ENCODE data around the gene CKAP2L. TPM values are rescaled to one million over a fixed set of nuclear protein-coding genes. Genes with fewer than 3 reads are reported as not detected.

CKAP2L gene
- total RNA-seq, 4 donors from 2014 or later = 1.2 to 11.3 (median 2.0) TPM

GRCh38 chr2:112790305-112790704 lies 25.9 kb upstream of the CKAP2L start:
- no peak overlapping the region for H3K4me3 ChIP-seq (ENCODE audit: low read depth, poor library complexity, severe bottlenecking)
- 82 to 91% methylated on average over 5 of the region's 5 CpGs for WGBS, 2 donors
- intact Hi-C loops (cut with DNase I; ENCODE audit: low total_unique reads) = no loop called here

GRCh38 chr2:112789186-112789585 lies 24.8 kb upstream of the CKAP2L start:
- TF ChIP-seq CTCF (IDR thresholded peaks at IDR 0.05) = no peak
- TF ChIP-seq POLR2A (IDR thresholded peaks at IDR 0.05) = no peak
- no peak overlapping the region for H3K4me3 ChIP-seq (ENCODE audit: low read depth, poor library complexity, severe bottlenecking)
- 84 to 93% methylated on average over 1 of the region's 1 CpG for WGBS, 2 donors
- intact Hi-C loops (cut with DNase I; ENCODE audit: low total_unique reads) = no loop called here
- DNase-seq (ENCODE audit: low spot score in 2 of 2) = no peak

More at GRCh38 chr2:112790305-112790704, 25.9 kb upstream of the CKAP2L start:
- TF ChIP-seq CTCF (IDR thresholded peaks at IDR 0.05) (no peak), POLR2A (IDR thresholded peaks at IDR 0.05) (no peak)
- no peak for DNase-seq (ENCODE audit: low spot score in 2 of 2)

GRCh38 chr2:112788653-112789052 lies 24.2 kb upstream of the CKAP2L start:
- TF ChIP-seq CTCF (IDR thresholded peaks at IDR 0.05) = no peak
- TF ChIP-seq POLR2A (IDR thresholded peaks at IDR 0.05) = no peak
- WGBS, 2 donors = 88 to 90% methylated on average over 3 of the region's 3 CpGs
- H3K4me3 ChIP-seq (ENCODE audit: low read depth, poor library complexity, severe bottlenecking) = no peak overlapping the region
- DNase-seq (ENCODE audit: low spot score in 2 of 2) = no peak
- intact Hi-C loops (cut with DNase I; ENCODE audit: low total_unique reads) = no loop called here

- TF ChIP-seq CTCF (IDR thresholded peaks at IDR 0.05) (no peak), POLR2A (IDR thresholded peaks at IDR 0.05) (no peak)
- WGBS, 2 donors = 84 to 90% methylated on average over 4 of the region's 4 CpGs
- intact Hi-C loops (cut with DNase I; ENCODE audit: low total_unique reads) = no loop called here
- H3K4me3 ChIP-seq (ENCODE audit: low read depth, poor library complexity, severe bottlenecking) = no peak overlapping the region
- DNase-seq (ENCODE audit: low spot score in 2 of 2) = no peak
Measured at GRCh38 chr2:112787729-112788393, 23.5 kb upstream of the CKAP2L start.

GRCh38 chr2:112787294-112787693 lies 22.9 kb upstream of the CKAP2L start:
- H3K4me3 ChIP-seq (ENCODE audit: low read depth, poor library complexity, severe bottlenecking) = no peak overlapping the region
- intact Hi-C loops (cut with DNase I; ENCODE audit: low total_unique reads) = no loop called here
- TF ChIP-seq CTCF (IDR thresholded peaks at IDR 0.05) (no peak), POLR2A (IDR thresholded peaks at IDR 0.05) (no peak)
- 82 to 88% methylated on average over 3 of the region's 3 CpGs for WGBS, 2 donors
- no peak for DNase-seq (ENCODE audit: low spot score in 2 of 2)
